ENCODE data around the gene HOXD11.

HOXD11 gene

GRCh38 chr2:176154576-176155252, 47.6 kb downstream of the HOXD11 start:
- peaks cover 3% of the 10 kb centered on the region for H3K36me3 ChIP-seq (ENCODE audit: control insufficient read depth, insufficient read depth, low read length)
- no peak overlapping the region for H3K4me3 ChIP-seq (ENCODE audit: low read length)
- no peak overlapping the region for H3K9ac ChIP-seq (ENCODE audit: low read length)
- H3K27me3 ChIP-seq (ENCODE audit: control insufficient read depth, insufficient read depth, low read length) = peaks cover 20% of the 10 kb centered on the region
- H3K27ac ChIP-seq (ENCODE audit: low read depth, low read length) = no peak overlapping the region
- H3K4me1 ChIP-seq (ENCODE audit: control insufficient read depth, insufficient read depth, low read length) = no peaks in the 10 kb centered on the region

- H3K4me1 ChIP-seq (ENCODE audit: control insufficient read depth, insufficient read depth, low read length) = no peaks in the 10 kb centered on the region
- no peak overlapping the region for H3K4me3 ChIP-seq (ENCODE audit: low read length)
- no peak overlapping the region for H3K9ac ChIP-seq (ENCODE audit: low read length)
- H3K27ac ChIP-seq (ENCODE audit: low read depth, low read length) = no peak overlapping the region
- peaks cover 3% of the 10 kb centered on the region for H3K36me3 ChIP-seq (ENCODE audit: control insufficient read depth, insufficient read depth, low read length)
- peaks cover 27% of the 10 kb centered on the region for H3K27me3 ChIP-seq (ENCODE audit: control insufficient read depth, insufficient read depth, low read length)
These were observed 48.4 kb downstream of the HOXD11 start for GRCh38 chr2:176155356-176156044.

- no peak overlapping the region for H3K27ac ChIP-seq (ENCODE audit: low read depth, low read length)
- no peak overlapping the region for H3K9ac ChIP-seq (ENCODE audit: low read length)
- H3K36me3 ChIP-seq (ENCODE audit: control insufficient read depth, insufficient read depth, low read length) = peaks cover 3% of the 10 kb centered on the region
- H3K27me3 ChIP-seq (ENCODE audit: control insufficient read depth, insufficient read depth, low read length) = peaks cover 31% of the 10 kb centered on the region
- H3K4me3 ChIP-seq (ENCODE audit: low read length) = no peak overlapping the region
- H3K4me1 ChIP-seq (ENCODE audit: control insufficient read depth, insufficient read depth, low read length) = no peaks in the 10 kb centered on the region
These were observed 49.3 kb downstream of the HOXD11 start for GRCh38 chr2:176156301-176156806.

- peak within 1 kb of the TSS; percentile 44 for H3K4me3 ChIP-seq (ENCODE audit: low read length)
- H3K27ac ChIP-seq (ENCODE audit: low read depth, low read length) = no peak within 1 kb of the TSS
- peaks cover 3% of the 10 kb centered on the region for H3K36me3 ChIP-seq (ENCODE audit: control insufficient read depth, insufficient read depth, low read length)
- no peak within 1 kb of the TSS for H3K9ac ChIP-seq (ENCODE audit: low read length)
- peaks cover 33% of the 10 kb centered on the region for H3K27me3 ChIP-seq (ENCODE audit: control insufficient read depth, insufficient read depth, low read length)
- H3K4me1 ChIP-seq (ENCODE audit: control insufficient read depth, insufficient read depth, low read length) = no peaks in the 10 kb centered on the region
These were observed 49.9 kb downstream of the HOXD11 start, which contains the start of gene HOXD3 for GRCh38 chr2:176156807-176157498. Gene HOXD3 (plus strand): TSS chr2:176157307. CDS start chr2:176169115, 11,808 bp downstream.

- Histone ChIP-seq H3K27ac (ENCODE audit: low read depth, low read length) (no peak overlapping the region), H3K36me3 (ENCODE audit: control insufficient read depth, insufficient read depth, low read length) (peaks cover 3% of the 10 kb centered on the region), H3K9ac (ENCODE audit: low read length) (no peak overlapping the region), H3K4me3 (ENCODE audit: low read length) (peak overlapping the region; percentile 44), H3K4me1 (ENCODE audit: control insufficient read depth, insufficient read depth, low read length) (no peaks in the 10 kb centered on the region), H3K27me3 (ENCODE audit: control insufficient read depth, insufficient read depth, low read length) (peaks cover 37% of the 10 kb centered on the region)
These were observed 50.6 kb downstream of the HOXD11 start for GRCh38 chr2:176157499-176158185.

DNA sequence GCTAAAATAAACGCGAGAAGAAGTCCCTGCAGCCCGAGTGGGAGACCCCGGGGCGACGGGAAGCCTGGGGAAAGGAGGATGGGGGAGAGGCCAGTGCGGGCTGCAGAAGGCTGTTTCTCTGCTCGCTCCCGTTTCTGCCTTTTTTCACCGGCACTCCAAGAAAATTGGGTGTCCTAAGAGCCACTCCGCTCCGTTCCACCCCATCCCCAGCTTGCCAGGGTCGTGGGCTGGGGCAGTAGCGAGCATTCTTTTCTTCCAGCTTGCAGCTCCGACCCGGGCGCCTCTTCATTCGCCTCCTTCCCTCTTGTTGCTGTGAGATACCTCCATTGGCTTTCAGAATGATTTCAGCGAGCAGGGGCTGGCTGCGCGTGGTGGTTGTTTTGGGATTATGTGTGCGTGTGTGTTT, 51.1 kb downstream of the HOXD11 start:
- H3K4me1 ChIP-seq (ENCODE audit: control insufficient read depth, insufficient read depth, low read length) = no peaks in the 10 kb centered on the region
- no peak overlapping the region for H3K9ac ChIP-seq (ENCODE audit: low read length)
- H3K27me3 ChIP-seq (ENCODE audit: control insufficient read depth, insufficient read depth, low read length) = peaks cover 38% of the 10 kb centered on the region
- no peak overlapping the region for H3K27ac ChIP-seq (ENCODE audit: low read depth, low read length)
- H3K4me3 ChIP-seq (ENCODE audit: low read length) = peak overlapping the region; percentile 44
- H3K36me3 ChIP-seq (ENCODE audit: control insufficient read depth, insufficient read depth, low read length) = no peaks in the 10 kb centered on the region

- peaks cover 38% of the 10 kb centered on the region for H3K27me3 ChIP-seq (ENCODE audit: control insufficient read depth, insufficient read depth, low read length)
These were observed 52.0 kb downstream of the HOXD11 start for GRCh38 chr2:176158855-176159662.

More at GRCh38 chr2:176158855-176159662, 52.0 kb downstream of the HOXD11 start:
- no peak overlapping the region for H3K9ac ChIP-seq (ENCODE audit: low read length)
- no peak overlapping the region for H3K27ac ChIP-seq (ENCODE audit: low read depth, low read length)
- H3K4me1 ChIP-seq (ENCODE audit: control insufficient read depth, insufficient read depth, low read length) = no peaks in the 10 kb centered on the region
- H3K36me3 ChIP-seq (ENCODE audit: control insufficient read depth, insufficient read depth, low read length) = no peaks in the 10 kb centered on the region
- H3K4me3 ChIP-seq (ENCODE audit: low read length) = no peak overlapping the region
